ENCODE measurements around the gene FMN2. TPM values are rescaled to one million over a fixed set of nuclear protein-coding genes. Genes with fewer than 3 reads are reported as not detected.

The FMN2 gene
- total RNA-seq, 1 donor = 34.5 TPM

DNA sequence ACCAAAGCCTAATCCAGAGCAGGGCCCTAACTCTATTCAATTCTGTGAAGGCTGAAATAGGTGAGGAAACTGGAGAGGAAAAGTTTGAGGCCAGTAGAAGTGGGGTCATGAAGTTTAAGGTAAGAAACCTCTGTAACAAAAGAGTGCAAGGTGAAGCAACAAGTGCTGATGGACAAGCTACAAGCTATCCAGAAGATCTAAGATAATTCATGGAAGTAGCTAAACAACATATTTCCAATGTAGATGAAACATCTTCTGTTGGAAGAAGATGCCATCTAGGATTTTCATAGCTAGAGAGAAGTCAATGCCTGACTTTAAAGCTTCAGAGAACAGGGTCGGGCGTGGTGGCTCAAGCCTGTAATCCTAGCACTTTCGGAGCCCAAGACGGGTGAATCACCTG is 302.7 kb downstream of the FMN2 start:
- TF ChIP-seq, protein P1, sequence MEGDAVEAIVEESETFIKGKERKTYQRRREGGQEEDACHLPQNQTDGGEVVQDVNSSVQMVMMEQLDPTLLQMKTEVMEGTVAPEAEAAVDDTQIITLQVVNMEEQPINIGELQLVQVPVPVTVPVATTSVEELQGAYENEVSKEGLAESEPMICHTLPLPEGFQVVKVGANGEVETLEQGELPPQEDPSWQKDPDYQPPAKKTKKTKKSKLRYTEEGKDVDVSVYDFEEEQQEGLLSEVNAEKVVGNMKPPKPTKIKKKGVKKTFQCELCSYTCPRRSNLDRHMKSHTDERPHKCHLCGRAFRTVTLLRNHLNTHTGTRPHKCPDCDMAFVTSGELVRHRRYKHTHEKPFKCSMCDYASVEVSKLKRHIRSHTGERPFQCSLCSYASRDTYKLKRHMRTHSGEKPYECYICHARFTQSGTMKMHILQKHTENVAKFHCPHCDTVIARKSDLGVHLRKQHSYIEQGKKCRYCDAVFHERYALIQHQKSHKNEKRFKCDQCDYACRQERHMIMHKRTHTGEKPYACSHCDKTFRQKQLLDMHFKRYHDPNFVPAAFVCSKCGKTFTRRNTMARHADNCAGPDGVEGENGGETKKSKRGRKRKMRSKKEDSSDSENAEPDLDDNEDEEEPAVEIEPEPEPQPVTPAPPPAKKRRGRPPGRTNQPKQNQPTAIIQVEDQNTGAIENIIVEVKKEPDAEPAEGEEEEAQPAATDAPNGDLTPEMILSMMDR (IDR thresholded peaks at IDR 0.05; ENCODE audit: insufficient read depth, low read length) = no peak
- DNase-seq (ENCODE audit: low read depth) = no peak
- H3K4me3 ChIP-seq (ENCODE audit: low read depth, low read length) = no peak overlapping the region

DNA sequence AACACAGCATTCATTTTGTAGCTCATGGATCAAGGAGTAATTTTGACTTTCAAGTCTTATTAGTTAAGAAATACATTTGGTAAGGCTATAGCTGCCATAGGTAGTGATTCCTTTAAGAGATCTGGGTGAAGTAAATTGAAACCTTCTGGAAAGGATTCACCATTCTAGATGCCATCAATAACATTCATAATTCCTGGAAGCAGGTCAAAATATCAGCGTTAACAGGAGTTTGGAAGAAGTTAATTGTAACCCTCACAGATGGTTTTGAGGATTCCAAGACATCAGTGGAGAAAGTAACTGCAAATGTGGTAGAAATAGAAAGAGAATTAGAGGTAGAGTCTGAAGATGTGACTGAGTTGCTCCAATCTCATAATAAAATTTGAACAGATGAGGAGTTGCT is 303.7 kb downstream of the FMN2 start:
- TF ChIP-seq, protein P1 (IDR thresholded peaks at IDR 0.05; ENCODE audit: insufficient read depth, low read length) = no peak
- H3K4me3 ChIP-seq (ENCODE audit: low read depth, low read length) = no peak overlapping the region
- DNase-seq (ENCODE audit: low read depth) = no peak

DNA sequence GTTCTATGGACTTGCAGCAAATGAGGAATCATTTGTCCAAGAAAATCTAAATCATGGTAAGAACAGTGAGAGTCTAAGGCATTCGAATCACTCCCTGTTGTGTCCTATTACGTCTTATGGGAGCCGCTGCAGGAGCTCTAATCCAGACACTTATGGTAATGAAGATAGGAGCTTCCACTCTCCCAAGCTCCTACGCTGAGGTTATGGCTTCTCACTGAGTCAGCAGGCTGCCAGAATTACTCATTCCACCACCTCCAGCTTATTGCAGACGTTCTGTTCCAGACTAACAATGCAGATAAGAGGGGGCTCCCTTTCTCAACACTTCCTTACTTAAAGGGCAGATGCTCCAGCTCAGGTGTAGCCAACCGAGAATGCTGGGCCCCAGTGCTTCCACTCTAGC is 307.7 kb downstream of the FMN2 start:
- TF ChIP-seq, protein P1 (IDR thresholded peaks at IDR 0.05; ENCODE audit: insufficient read depth, low read length) = no peak
- H3K4me3 ChIP-seq (ENCODE audit: low read depth, low read length) = no peak overlapping the region
- DNase-seq (ENCODE audit: low read depth) = peak; percentile 91

DNA sequence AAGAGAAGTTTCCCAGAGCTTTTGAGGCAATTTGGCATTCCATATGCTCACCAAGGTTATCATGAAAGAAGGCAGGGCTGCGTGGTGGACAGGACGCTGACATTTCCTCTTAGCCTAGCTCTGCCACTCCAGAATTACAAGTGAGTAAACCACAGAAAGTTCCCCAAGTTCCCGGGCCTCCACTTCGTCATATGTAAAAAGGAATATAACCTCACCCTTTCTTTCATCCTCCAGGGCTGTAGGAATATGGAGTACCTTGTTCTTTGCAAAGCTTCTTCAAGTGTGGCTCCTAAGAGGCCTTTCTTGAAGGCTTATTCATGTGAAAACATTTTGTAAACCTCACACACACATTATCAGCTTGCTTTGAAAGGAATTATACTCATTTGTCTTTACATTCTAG is 310.0 kb downstream of the FMN2 start:
- TF ChIP-seq, protein P1 (IDR thresholded peaks at IDR 0.05; ENCODE audit: insufficient read depth, low read length) = no peak
- no peak for DNase-seq (ENCODE audit: low read depth)
- H3K4me3 ChIP-seq (ENCODE audit: low read depth, low read length) = no peak overlapping the region

DNA sequence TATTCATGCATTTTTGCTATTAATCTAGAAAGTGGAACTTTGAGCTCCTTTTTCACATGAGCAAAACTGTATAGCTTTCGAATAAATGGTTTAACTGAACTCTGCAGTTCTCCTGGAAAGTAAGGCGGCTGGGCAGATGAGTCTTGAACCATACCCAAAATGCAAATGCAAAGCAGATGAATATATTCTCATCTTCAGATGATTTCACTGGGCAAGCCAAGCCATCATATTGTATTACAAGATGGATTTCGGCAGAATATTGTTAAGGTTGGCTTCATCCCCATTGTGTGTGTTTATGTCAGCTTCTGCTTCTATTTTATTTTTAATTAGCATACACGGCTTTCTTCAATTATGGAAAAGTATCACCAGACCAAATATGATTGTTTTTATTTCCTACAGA is 310.6 kb downstream of the FMN2 start:
- peak; percentile 39 for DNase-seq (ENCODE audit: low read depth)
- TF ChIP-seq, protein P1 (IDR thresholded peaks at IDR 0.05; ENCODE audit: insufficient read depth, low read length) = no peak
- no peak overlapping the region for H3K4me3 ChIP-seq (ENCODE audit: low read depth, low read length)

DNA sequence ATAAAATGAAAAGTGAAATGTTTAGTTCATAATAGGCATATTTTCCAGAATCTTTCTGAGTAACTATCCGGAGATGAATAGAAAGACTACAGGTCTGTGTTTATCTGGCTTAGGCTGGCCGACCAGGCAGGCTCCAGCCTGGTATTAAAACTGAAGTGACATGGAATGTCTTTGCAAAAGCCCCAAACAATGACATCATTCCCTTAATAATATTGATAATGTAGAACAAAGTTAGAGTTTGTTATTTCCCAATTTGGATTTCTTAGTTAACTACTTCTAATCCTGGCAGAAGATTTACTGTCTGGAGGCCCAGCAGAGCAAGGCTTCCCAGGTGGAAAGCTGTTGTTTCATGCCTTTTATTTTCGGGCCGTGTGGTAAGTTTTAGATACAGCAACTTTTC is 312.6 kb downstream of the FMN2 start:
- H3K4me3 ChIP-seq (ENCODE audit: low read depth, low read length) = no peak overlapping the region
- peak; percentile 47 for DNase-seq (ENCODE audit: low read depth)
- TF ChIP-seq, protein P1 (IDR thresholded peaks at IDR 0.05; ENCODE audit: insufficient read depth, low read length) = no peak

DNA sequence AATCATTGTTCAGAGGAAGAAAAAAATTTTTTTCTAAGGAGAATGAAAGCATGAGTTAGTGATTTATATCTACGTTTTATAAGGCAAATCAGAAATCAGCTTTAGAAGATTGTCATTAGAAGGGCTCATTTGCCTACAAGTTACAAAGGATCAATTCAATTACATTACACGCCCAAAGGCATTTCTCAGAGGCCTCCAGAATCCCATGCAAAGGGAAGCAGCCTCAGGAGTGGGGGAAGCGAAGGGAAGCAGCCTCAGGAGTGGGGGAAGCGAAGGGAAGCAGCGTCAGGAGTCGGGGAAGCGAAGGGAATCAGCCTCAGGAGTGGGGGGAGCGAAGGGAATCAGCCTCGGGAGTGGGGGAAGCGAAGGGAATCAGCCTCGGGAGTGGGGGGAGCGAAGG is 314.1 kb downstream of the FMN2 start:
- TF ChIP-seq, protein P1 (IDR thresholded peaks at IDR 0.05; ENCODE audit: insufficient read depth, low read length) = no peak
- DNase-seq (ENCODE audit: low read depth) = no peak
- H3K4me3 ChIP-seq (ENCODE audit: low read depth, low read length) = no peak overlapping the region
